K562 (cell line): Measurements from ENCODE around the gene ANKRD27. TPM values are rescaled to one million over a fixed set of nuclear protein-coding genes. Genes with fewer than 3 reads are reported as not detected.
A peak's percentile ranks its signal among the peaks of the same experiment; 100 is the strongest.

Source experiments
- ATF7 ChIP-seq: fragments of 450-650 bp; IDR thresholded peaks from 2 replicates; pipeline ENCODE4 v1.7.1; 2014; ENCODE audit warnings: mild to moderate bottlenecking, moderate library complexity
- CBX1 ChIP-seq: sonication (generic); IDR thresholded peaks from 2 replicates; pipeline ENCODE4 v1.6.1; 2016; ENCODE audit warnings: antibody characterized with exemption, low read depth, mild to moderate bottlenecking
- CBX8 ChIP-seq: fragments of 200-600 bp; sonication (generic); IDR thresholded peaks from 2 replicates; pipeline ENCODE4 v1.6.1; 2012; ENCODE audit warnings: borderline replicate concordance, mixed run types, low read depth, mild to moderate bottlenecking, moderate library complexity, mixed read lengths, low read length, control low read depth, inconsistent platforms; ENCODE audit not compliant: poor library complexity, severe bottlenecking; ENCODE audit errors: extremely low read depth
- CREB5 ChIP-seq: fragments of 250-450 bp; sonication (Bioruptor Pico); IDR thresholded peaks from 2 replicates; pipeline ENCODE4 v1.5.0; 2020; ENCODE audit warnings: mild to moderate bottlenecking
- CXXC5 ChIP-seq: fragments of 250-450 bp; sonication (Bioruptor Pico); IDR thresholded peaks from 2 replicates; pipeline ENCODE4 v1.8.0; 2022; ENCODE audit warnings: inconsistent platforms, mild to moderate bottlenecking, moderate library complexity
- ELK1 ChIP-seq: sonication (generic); formaldehyde crosslinking; IDR thresholded peaks from 2 replicates; pipeline ENCODE4 v1.8.1; 2022; ENCODE audit warnings: missing genetic modification reagents
- FIP1L1 ChIP-seq: fragments of 200-400 bp; formaldehyde crosslinking; IDR thresholded peaks from 2 replicates; pipeline ENCODE4 v1.6.1; 2018; ENCODE audit warnings: mild to moderate bottlenecking, low read depth, low read length; ENCODE audit not compliant: poor library complexity, severe bottlenecking
- HMGXB4 ChIP-seq: sonication (generic); formaldehyde crosslinking; IDR thresholded peaks from 2 replicates; pipeline ENCODE4 v1.8.1; 2023; ENCODE audit warnings: mild to moderate bottlenecking, missing genetic modification reagents
- NCOA6 ChIP-seq: fragments of 450-650 bp; IDR thresholded peaks from 2 replicates; pipeline ENCODE4 v1.6.1; 2017; ENCODE audit warnings: mild to moderate bottlenecking
- NCOR1 ChIP-seq: fragments of 450-650 bp; IDR thresholded peaks from 2 replicates; pipeline ENCODE4 v1.6.1; 2016; ENCODE audit warnings: mild to moderate bottlenecking, moderate library complexity
- OTX1 ChIP-seq: fragments of 450-650 bp; formaldehyde crosslinking; IDR thresholded peaks from 2 replicates; pipeline ENCODE4 v1.4.0; 2022; ENCODE audit warnings: mild to moderate bottlenecking
- PCBP2 ChIP-seq: fragments of 200-400 bp; formaldehyde crosslinking; IDR thresholded peaks from 2 replicates; pipeline ENCODE4 v1.6.1; 2018; ENCODE audit warnings: low read length, low read depth, mild to moderate bottlenecking, moderate library complexity; ENCODE audit not compliant: poor library complexity, severe bottlenecking
- RAD21 ChIP-seq, 2 experiments: fragments of 250-450 bp in 1 of 2; fragments of 450-650 bp in 1 of 2; sonication (Bioruptor Pico) in 1 of 2; formaldehyde crosslinking in 1 of 2; IDR thresholded peaks in 1 of 2; conservative IDR thresholded peaks in 1 of 2; 2 replicates each; pipeline versions ENCODE4 v1.4.0 to v1.8.0; 2020 to 2022; ENCODE audit warnings: mild to moderate bottlenecking in 2 of 2, moderate library complexity in 1 of 2
- RBM15 ChIP-seq: fragments of 200-400 bp; formaldehyde crosslinking; IDR thresholded peaks from 2 replicates; pipeline ENCODE4 v1.6.1; 2018; ENCODE audit warnings: mild to moderate bottlenecking, low read length, moderate library complexity; ENCODE audit not compliant: insufficient read depth
- SREBF2 ChIP-seq: sonication (generic); formaldehyde crosslinking; IDR thresholded peaks from 2 replicates; pipeline ENCODE4 v1.4.0; 2020; ENCODE audit warnings: mild to moderate bottlenecking, missing genetic modification reagents
- STAG1 ChIP-seq: sonication (generic); formaldehyde crosslinking; IDR thresholded peaks from 2 replicates; pipeline ENCODE4 v1.5.0; 2020; ENCODE audit warnings: missing genetic modification reagents, borderline replicate concordance
- TCF7L2 ChIP-seq: fragments of 150-350 bp; IDR thresholded peaks from 2 replicates; pipeline ENCODE4 v1.6.1; 2016; ENCODE audit warnings: low read depth, mild to moderate bottlenecking, low read length, moderate library complexity
- ZBTB9 ChIP-seq: fragments of 450-650 bp; formaldehyde crosslinking; IDR thresholded peaks from 2 replicates; pipeline ENCODE4 v1.4.0; 2020; ENCODE audit warnings: mild to moderate bottlenecking, moderate library complexity
- ZNF140 ChIP-seq: fragments of 250-450 bp; sonication (Bioruptor Pico); IDR thresholded peaks from 2 replicates; pipeline ENCODE4 v1.8.0; 2021; ENCODE audit warnings: moderate library complexity, mild to moderate bottlenecking, inconsistent platforms
- ZNF717 ChIP-seq: fragments of 250-450 bp; sonication (Bioruptor Pico); IDR thresholded peaks from 2 replicates; pipeline ENCODE4 v1.5.0; 2021
- polyA plus RNA-seq, 8 experiments: library from polyadenylated mRNA; depleted of rRNA in 4 of 8; stranded (reverse) in 5 of 8; unstranded in 3 of 8; fragments of >200 nt; fragmentation: Nextera tagmentation in 2 of 8; fragmentation: Illumina TruSeq in 1 of 8; extraction: Ambion mirVana in 2 of 8; extraction: Trizol in 1 of 8; gene quantifications; 2 replicates each; pipeline versions ENCODE4 v1.2.1 to v1.2.3, GENCODE V29; 2011 to 2014; ENCODE audit warnings: inconsistent platforms in 1 of 8, missing spikeins in 1 of 8
- total RNA-seq, 7 experiments: library from RNA; depleted of rRNA in 6 of 7; stranded (reverse); fragments of >200 nt in 6 of 7; fragmentation: Illumina TruSeq in 2 of 7; extraction: Trizol in 2 of 7; gene quantifications; 2 replicates each; pipeline versions ENCODE4 v1.2.1 to v1.2.3, GENCODE V29; 2011 to 2021; ENCODE audit warnings: low replicate concordance in 1 of 7

ANKRD27 gene
- total and polyA plus RNA-seq, 9 of the 15 experiments (the other 6 are each of a cell fraction or from before 2014, with no cell fraction given) = 5.3 to 71.3 (median 54.2) TPM

GRCh38 chr19:32691291-32691951 is 16.4 kb upstream of the ANKRD27 start, which contains the start of gene NUDT19 (continued):
- TF ChIP-seq ZBTB9 (CRISPR knock-in tag) (no peak), ATF7 (peak; percentile 36; the same call in 1 of the 2 replicates), SREBF2 (CRISPR knock-in tag) (no peak), CREB5 (CRISPR knock-in tag) (no peak), TCF7L2 (no peak), PCBP2 (no peak), STAG1 (CRISPR knock-in tag) (no peak), ELK1 (CRISPR knock-in tag) (no peak), RAD21 (CRISPR knock-in tag; conservative IDR thresholded peaks at IDR 0.05 in 1 of 2, IDR thresholded peaks at IDR 0.05 in 1 of 2) (no peak), CXXC5 (CRISPR knock-in tag) (peak; percentile 58), ZNF717 (CRISPR knock-in tag) (no peak), HMGXB4 (CRISPR knock-in tag) (no peak), RBM15 (no peak), NCOR1 (no peak), FIP1L1 (no peak), CBX1 (peak; percentile 45; the same call in 1 of the 2 replicates), NCOA6 (no peak), CBX8 (no peak), ZNF140 (CRISPR knock-in tag) (no peak), OTX1 (CRISPR knock-in tag) (no peak)
